ENCODE results near the gene TPP1. TPM values are rescaled to one million over a fixed set of nuclear protein-coding genes. Genes with fewer than 3 reads are reported as not detected.

TPP1 gene
- total RNA-seq, 1 experiment from 2014 or later: 40.7 TPM

- no peak for DNase-seq (ENCODE audit: low spot score)
Observed at GRCh38 chr11:6565988-6566703, 53.1 kb downstream of the TPP1 start.

DNA sequence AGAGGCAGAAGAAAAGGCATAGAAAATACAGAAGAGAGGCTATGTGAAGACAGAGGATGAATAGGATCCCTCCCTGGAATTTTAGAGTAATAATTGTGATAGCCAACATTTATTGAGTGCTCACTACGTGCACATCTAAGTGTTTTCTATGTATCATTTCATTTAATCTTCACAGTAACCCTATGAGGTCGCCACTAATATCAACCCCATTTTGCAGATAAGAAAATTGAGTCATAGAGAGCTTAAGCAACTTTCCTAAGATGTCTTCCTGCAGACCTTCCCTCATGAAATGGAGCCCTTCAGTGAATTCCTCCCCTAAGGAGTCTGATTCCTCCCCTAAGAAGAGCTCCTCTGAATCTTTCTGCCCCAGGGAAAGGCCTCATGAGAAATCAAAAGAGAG, 53.9 kb downstream of the TPP1 start:
- DNase-seq (ENCODE audit: low spot score): no peak

DNA sequence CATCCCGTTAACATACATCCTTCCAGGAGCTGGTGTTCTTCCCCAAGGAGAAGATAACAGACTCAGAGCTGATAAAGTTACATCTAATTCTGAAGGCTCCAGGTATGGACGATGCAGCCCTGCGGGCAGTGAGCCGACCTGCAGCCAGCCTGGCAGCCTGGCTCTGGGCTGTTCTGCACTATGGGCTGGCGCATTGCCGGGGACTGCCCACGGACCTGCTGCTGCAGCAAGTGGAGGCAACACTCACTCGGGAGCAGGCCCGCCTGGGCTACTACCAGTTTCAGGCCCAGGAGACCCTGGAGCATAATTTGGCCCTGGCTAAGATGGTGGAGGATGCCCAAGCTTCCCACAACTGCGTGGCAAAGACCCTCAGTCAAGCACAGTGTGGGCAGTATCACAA, 55.6 kb downstream of the TPP1 start:
- DNase-seq (ENCODE audit: low spot score): no peak

DNA sequence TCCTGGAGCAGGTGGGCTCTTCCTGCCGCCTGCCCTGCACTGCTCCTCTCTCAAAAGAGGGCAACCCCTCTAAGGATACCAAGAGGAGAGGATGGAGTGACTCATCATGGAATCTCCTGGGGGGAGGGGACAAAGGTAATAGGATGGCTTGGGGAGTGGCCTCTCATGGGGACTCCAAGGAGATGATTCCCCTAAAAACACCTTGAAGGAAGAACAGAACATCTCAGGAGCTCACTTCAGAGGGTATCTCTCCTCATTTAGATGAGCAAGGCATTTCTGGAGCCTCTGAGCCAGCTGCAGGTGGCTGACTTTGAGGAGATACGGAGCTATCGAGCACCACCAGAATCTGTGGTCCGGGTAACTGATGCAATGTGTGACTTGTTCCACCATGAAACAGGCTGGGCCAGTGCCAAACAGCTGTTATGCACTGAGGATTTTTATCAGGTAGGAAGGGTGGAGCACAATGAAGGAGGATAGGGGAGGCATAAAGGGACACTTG, 56.1 kb downstream of the TPP1 start:
- DNase-seq (ENCODE audit: low spot score): no peak

Other genes starting within 250 kb of the TPP1 start
- 3.1 and 4.4 TPM in 2 replicates for gene SMPD1, start 228.9 kb downstream of the TPP1 start, total RNA-seq (2014; rRNA removed; shearing (Covaris generic))
- gene APBB1, start 200.3 kb downstream of the TPP1 start, total RNA-seq (2014; rRNA removed; shearing (Covaris generic)): 0.15 and 0.21 TPM in 2 replicates
- gene HPX, start 178.4 kb downstream of the TPP1 start, total RNA-seq (2014; rRNA removed; shearing (Covaris generic)): 0.25 TPM in 1 of 2 replicates, not detected in the other
- 34.5 and 37.9 TPM in 2 replicates for gene TRIM3, start 145.5 kb downstream of the TPP1 start, total RNA-seq (2014; rRNA removed; shearing (Covaris generic))
- gene ARFIP2, start 138.1 kb downstream of the TPP1 start, total RNA-seq (2014; rRNA removed; shearing (Covaris generic)): 131 and 140 TPM in 2 replicates
- 47.1 and 48.0 TPM in 2 replicates for gene TIMM10B, start 137.9 kb downstream of the TPP1 start, total RNA-seq (2014; rRNA removed; shearing (Covaris generic))
- 4.5 and 8.8 TPM in 2 replicates for gene DNHD1, start 122.1 kb downstream of the TPP1 start, total RNA-seq (2014; rRNA removed; shearing (Covaris generic))
- gene RRP8, start 15.8 kb downstream of the TPP1 start, total RNA-seq (2014; rRNA removed; shearing (Covaris generic)): 21.4 TPM in 2 replicates
- 150 and 151 TPM in 2 replicates for gene ILK, start 15.6 kb downstream of the TPP1 start, total RNA-seq (2014; rRNA removed; shearing (Covaris generic))
- gene TAF10, start 7.2 kb downstream of the TPP1 start, total RNA-seq (2014; rRNA removed; shearing (Covaris generic)): 189 and 243 TPM in 2 replicates
- gene DCHS1, start 36.4 kb upstream of the TPP1 start, total RNA-seq (2014; rRNA removed; shearing (Covaris generic)): 0.05 and 0.18 TPM in 2 replicates
- 94.8 and 99.8 TPM in 2 replicates for gene MRPL17, start 63.9 kb upstream of the TPP1 start, total RNA-seq (2014; rRNA removed; shearing (Covaris generic))
- gene OR2AG2, start 152.6 kb upstream of the TPP1 start, total RNA-seq (2014; rRNA removed; shearing (Covaris generic)): 0.15 and 0.16 TPM in 2 replicates
- not detected in 2 replicates for gene OR2AG1, start 163.6 kb upstream of the TPP1 start, total RNA-seq (2014; rRNA removed; shearing (Covaris generic))
- 0.08 and 0.23 TPM in 2 replicates for gene OR6A2, start 180.3 kb upstream of the TPP1 start, total RNA-seq (2014; rRNA removed; shearing (Covaris generic))
- not detected in 2 replicates for gene OR10A5, start 226.3 kb upstream of the TPP1 start, total RNA-seq (2014; rRNA removed; shearing (Covaris generic))
- gene OR10A2, start 243.6 kb upstream of the TPP1 start, total RNA-seq (2014; rRNA removed; shearing (Covaris generic)): not detected in 2 replicates